ENCODE results near the gene SPAG8.
A peak's percentile ranks its signal among the peaks of the same experiment; 100 is the strongest.

SPAG8 gene, protein sequence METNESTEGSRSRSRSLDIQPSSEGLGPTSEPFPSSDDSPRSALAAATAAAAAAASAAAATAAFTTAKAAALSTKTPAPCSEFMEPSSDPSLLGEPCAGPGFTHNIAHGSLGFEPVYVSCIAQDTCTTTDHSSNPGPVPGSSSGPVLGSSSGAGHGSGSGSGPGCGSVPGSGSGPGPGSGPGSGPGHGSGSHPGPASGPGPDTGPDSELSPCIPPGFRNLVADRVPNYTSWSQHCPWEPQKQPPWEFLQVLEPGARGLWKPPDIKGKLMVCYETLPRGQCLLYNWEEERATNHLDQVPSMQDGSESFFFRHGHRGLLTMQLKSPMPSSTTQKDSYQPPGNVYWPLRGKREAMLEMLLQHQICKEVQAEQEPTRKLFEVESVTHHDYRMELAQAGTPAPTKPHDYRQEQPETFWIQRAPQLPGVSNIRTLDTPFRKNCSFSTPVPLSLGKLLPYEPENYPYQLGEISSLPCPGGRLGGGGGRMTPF
- 0.04 to 1.8 (median 0.67) reads per million in 17 experiments for total RNA-seq

DNA sequence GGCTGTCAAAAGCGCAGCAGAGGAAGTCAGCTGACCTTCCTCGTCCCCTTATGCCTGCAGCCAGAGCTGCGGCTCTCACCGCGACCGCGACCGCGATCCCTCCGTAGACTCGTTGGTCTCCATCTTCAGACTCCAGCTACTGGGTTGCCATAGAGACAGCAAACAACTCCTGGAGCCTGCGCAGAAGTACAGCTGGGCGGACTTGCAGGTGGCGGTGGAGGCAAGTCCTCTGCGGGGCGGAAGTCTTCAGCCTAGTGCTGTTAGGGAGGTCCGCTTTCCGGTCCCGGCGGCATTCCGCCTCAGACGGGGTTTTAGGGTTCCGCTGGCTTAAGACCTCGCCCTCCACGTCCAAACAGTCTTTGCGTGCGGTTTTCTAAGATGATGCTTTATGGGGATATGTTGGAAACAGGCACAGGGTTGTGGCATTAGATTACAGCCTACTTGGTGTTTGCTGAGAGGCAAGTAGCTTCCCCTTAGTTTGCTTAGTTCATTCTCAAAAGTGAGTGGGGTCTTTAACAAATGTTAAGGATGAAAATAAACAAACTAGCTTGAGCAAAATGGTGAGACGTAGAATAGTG, at the start of gene SPAG8:
TSS of gene SPAG8 (minus strand) at position 238 of the 578 bp plus-strand sequence. CDS start at position 123, 115 bp downstream.
- peak; percentile 90 to 97 (median 96) for DNase-seq

DNA sequence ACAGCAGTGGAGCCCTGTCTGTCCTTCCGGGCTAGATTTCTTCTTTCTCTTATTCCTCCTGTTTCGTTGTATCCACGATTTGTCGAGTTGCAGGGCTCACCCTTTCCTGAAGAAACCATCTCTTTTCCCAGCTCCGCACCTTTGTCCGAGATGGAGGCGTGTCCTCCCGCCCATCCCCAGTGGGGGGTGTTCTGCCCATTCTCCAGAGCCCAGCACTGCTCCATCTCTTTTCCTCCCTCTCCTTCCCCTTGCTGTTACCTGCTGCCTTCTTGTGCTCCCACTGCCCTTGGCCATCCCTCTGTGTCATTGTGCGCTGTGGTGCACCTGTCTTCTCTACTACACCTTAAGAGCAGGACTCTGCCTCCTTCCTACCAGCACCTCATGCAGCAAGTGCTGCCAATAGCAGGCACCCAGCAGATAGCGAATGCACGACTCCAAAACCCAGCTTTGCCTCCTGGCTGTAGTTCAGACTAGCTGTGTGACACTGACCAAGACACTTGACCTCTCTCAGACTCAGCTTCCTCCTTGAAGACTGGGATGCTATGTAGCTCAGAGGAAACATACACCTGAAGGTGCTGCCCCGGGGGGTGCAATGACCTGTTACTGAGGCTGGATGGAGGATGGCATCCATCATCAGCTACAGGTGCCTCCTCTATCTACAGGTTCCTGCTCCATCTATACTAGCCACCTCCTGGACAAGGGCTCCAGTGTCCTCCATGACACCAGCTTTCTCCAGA, 49.3 kb upstream of the SPAG8 start:
- DNase-seq, result no peak

DNA sequence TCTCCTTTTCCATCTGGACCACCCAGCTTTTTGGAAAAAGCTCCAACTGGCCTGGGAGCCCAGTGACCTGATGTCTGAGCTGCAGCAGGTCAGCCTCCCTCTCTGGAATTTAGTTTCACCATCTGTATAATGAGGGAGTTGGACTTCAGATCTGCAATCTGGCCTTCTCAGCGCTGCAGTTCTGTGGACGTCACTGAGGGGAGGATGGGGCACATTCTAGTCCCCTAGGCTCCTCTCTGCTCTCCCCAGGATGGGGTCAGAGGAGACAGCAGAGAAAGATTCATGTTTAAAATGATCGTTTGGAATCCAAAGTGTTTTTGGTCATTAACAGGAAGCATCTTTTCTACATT, 47.9 kb upstream of the SPAG8 start:
- DNase-seq, result peak in 1 of 4 experiments; percentile 2

DNA sequence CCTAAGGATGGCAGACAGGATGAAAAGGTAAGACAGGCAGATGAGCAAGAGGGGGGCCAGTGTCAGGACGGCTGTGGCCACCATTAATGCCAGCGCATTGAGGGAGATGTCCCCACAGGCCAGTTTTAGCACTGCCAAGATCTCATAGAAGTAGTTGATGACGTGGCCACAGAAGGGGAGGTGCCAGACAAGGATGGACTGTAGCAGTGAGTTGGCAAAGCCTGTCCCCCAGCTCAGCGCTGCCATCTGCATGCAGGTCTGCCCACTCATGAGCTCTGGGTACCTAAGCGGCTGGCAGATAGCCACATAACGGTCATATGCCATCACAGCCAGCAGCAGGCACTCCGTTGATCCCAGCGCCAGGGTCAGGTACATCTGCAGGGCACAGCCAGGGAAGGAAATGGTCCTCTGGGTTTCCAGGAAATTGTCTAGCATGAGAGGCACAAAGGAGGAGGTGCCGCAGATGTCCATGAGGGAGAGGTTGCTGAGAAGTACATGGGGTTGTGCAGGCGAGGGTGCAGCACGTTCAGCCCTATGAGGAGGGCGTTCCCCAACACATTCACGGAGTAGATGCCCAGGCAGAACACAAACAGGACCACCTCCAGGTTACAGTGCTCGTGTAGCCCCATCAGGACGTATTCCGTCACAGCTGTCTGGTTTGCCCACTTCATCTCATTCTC, 47.4 kb upstream of the SPAG8 start:
- DNase-seq, result peak in 2 of 4 experiments; percentile 15 to 16

DNA sequence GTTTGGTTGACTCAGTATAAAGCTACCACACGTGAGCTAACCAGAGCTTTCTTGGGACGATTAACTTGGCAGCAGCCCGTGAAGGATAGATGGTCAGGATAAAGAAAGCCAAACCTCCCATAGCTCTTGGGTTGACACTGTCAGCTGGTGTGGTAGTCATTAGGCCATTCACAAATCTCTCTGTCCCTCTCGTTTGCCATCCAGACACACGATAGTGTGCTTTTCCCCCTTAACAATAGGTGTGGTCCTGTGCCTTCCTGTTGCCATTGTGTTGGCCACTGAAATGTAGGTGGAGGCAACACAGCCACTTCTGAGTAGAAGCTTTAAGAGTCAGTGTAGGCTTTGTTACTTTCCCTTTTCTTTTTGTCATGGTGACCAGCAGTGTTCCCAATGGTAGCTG, 46.4 kb upstream of the SPAG8 start:
- DNase-seq, result peak in 1 of 4 experiments; percentile 1

DNA sequence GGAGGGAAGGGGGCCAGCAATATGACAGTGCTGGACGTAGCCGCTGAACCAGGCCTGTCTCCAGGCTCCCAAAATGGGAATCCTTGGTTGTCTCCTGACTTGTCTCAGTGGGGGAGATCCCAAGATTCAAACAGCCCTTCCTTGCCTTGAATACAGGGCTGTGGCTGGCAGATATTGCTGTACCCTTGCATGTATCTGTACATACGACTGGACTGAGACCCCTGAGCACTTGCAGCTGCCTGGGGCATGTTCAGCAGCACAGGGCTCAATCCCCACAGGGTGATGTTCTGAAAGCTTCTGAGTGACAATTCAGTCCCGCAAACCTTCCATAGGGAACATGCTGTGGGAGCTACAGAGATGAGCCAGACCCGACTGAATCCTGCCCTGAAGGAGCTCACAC, 44.8 kb upstream of the SPAG8 start:
- DNase-seq, result peak in 1 of 4 experiments; percentile 1

DNA sequence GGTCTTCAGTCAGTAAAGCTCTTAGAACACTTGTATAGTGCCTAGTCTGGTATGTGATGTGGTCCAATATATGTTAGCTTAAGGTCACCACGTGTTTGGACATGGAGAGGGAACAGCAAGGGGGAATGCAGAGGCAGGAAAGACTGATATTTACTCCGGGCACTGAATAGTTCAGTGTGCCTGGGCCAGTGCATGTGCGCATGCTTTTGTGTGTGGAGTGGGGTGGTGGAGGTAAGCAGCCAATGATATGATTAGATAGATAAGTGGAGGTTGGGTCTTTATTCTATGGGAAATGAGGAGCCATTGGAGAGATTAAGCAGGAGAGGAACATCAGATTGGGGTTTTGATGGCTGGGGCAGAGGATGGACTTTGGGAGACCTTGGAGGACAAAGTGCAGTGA, 44.1 kb upstream of the SPAG8 start:
- DNase-seq, result no peak

DNA sequence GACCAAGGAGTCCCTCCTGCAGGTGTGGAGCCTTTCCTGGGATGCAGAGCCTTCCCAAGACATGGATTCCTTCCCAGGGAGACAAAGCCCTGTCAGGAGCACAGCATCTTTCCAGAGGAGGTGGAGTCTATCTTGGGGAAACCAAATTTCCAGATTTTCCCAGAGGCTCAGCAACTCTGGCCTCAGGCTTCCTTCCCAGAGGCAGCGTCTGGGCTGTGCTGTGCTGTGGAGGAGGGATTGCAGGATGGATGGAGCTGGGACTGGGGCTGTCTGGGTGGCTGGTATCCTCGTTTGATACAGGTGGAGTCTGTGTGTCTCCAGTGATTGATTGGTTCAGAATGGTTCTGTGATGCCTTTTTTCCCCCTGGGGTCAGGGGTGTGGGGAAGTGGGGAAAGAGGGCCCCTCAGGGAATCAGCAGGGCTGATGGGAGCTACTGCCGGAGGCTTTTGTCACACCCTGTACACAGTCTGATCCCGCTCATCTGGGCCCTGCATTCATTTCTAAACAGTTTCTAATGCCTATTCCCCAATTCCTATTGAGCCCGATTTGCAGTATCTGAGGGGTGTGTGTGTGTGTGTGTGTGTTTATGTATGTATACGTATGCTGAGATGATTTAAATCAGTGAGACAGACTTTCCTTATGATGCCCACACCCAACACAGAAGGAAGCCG, 42.2 kb upstream of the SPAG8 start:
- no peak for DNase-seq

DNA sequence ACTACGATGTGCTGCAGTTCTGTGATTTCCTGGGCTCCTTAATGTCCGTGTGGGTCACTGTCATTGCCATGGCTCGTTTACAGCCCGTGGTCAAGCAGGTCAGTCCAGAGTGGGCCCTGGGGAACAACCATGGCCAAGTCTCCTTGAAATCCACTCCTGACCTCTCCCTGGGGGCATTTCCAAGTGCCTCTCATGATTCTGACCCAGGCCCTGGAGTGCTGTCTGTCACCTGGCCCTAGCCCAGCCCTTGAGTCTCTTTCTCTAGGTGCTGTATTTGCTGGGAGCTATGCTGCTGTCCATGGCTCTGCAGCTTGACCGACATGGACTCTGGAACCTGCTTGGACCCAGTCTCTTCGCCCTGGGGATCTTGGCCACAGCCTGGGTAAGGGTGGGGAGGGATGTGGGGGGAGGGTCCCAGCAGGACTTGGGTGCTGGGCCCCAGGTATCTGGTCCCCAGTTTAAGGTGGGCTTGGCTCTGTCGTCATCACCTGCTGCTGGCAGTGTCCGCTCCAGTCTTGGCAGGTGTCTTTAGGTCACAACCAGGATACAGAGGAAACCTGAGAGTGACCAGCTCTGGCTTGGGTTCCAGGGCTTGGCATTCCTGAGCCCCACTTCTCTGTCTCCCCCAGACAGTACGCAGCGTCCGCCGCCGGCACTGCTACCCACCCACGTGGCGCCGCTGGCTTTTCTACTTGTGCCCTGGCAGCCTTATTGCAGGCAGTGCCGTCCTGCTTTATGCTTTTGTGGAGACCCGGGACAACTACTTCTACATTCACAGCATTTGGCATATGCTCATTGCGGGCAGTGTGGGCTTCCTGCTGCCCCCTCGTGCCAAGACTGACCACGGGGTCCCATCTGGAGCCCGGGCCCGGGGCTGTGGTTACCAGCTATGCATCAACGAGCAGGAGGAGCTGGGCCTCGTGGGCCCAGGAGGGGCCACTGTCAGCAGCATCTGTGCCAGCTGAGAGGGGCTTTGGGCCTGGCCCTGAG, 41.1 kb upstream of the SPAG8 start:
- DNase-seq, result no peak

DNA sequence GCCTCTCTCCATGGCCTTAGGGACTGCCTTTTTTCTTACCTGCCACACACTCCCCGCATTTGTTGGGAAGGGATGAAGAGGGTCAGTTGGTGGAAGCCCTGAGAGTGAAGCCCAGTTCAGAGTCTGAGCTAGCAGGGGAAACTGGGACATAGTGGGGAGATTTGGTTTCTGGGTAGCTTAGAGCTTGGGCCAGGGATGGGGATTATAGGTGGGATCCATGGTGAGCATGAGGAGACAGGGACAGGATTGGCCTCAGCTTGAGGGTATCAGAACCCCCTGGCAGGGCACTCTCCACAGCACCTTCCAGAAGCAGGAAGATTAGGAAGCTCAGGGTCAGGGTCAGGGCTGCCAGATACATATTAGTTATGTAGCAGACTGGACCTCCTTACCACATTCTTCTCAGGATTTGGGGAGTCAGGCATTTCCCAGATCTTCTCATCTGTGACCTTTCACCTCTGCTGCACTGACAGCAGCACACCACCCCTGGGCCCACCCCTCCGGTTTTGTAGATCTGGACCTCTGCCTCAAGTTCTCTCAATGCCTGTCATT, 40.3 kb upstream of the SPAG8 start:
- DNase-seq, result no peak

DNA sequence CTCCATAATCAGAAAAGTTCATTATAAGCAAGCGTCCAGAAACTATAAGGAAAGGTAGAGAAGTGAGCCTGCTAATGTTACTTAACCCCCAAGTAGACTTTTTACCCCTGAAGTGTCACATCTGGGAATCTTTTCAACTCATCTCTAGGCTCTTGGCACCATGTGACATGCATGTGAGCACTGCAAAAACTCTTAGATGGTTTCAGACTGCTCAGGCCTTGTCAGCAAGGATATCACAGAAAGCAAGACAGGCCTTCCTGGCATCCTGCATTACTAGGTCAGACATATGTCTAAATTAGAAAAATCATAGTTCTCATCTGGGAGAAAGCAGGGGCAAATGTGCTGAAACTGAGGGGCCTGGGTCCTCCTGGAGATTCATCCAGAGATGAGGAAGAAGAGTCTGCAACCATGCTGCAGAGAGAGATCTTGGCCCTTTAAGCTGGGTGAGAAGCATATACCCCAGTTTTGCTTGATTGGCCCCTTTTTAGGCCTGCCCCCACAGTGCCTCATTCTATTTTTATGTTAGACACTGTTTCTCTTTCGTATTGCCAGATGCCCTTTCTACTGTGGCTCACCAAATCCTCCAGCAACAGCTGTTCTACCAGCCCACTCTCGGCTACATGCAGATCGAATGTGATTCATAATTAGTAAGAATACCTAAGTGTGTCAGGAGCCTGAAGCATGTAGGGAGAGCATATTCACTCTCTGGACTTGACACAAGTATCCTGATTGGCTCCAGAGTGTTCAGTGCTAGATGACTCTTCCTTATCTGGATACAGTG, 35.9 kb upstream of the SPAG8 start:
- no peak for DNase-seq

DNA sequence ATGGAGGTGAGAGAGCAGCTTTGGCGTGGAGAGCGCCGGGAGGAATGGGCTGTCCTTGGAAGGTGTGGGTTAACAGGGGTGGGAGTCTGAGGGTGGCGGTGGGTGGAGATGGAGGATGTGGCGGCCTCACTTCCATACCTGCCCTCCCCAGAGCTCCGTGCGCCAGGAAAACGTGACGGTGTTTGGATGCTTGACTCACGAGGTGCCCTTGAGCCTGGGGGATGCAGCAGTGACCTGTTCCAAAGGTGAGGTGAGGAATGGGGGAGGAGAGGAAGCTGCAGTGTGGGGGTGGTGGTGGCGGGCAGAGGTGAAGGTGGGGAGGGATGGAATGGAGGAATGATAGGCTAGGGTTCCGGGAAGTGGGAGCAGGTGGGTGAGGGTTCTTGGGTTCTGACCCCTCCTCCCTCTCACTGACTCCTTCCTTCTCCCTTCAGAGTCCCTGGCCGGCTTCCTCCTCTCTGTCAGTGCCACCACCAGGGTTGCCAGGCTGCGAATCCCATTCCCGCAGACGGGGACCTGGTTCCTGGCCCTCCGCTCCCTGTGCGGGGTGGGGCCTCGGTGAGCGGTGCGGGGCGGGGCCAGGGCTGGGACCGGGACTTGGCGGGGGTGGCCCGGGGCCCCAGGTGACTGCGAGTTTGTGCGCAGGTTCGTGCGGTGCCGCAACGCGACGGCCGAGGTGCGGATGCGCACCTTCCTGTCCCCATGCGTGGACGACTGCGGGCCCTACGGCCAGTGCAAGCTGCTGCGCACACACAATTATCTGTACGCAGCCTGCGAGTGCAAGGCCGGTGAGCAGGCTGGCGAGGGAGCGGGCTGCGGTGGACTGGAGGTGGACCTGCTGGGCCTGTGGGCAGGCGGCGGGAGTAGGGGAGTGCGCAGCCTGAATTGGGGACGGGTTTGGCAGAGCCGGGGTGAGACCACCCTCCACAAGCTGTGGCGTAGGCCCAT, 34.0 kb upstream of the SPAG8 start:
- peak in 2 of 4 experiments; percentile 31 to 35 for DNase-seq

DNA sequence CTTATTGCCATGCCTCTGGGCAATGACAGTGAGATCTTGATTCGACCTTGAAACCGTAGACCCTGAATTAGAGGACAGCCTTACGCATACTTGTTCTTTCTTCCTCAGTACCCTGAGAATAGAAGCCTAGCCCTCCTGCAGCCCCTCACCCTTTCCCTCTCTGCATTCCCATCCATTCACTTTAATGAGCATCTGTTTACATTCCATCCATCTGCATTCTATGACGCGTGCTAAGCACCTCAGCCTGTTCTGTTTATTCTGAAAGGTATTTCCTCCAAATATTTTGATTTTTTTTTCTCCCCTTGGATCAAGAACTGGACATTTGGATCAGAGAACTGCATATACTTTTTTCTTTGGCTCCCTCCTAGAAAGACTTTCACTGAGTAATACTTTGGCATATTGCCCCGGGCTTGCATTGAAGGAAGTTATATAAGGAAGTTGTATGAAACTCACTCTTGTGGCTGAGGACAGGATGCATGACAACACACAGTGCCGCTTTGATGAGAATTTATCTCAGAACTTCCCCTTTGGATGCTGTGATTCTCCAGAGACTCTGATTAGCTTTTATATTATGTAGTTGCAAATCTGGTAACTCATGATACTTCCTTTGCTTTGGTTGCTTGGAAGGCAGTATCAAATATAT, 32.7 kb upstream of the SPAG8 start:
- DNase-seq, result peak; percentile 82 to 98 (median 94)

DNA sequence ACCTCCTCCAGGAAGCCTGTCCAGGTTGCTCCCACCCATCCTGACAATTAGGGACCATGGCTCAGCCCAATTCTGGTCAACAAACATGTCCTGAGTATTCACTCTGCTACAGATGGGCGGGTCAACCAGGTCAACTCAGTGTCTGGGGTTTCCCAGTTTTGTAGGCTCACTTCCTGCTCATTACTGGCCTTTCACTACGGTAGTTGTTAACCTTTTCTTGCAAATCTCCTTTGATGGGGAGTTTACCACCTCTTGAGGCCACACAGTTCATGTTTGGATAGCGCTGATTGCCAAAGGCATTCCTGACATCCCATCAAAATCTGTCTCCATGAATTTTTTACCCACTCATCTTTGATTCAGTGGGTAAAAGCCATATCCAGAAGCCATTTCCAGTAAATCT, 30.7 kb upstream of the SPAG8 start:
- peak in 3 of 4 experiments; percentile 42 to 56 (median 51) for DNase-seq

DNA sequence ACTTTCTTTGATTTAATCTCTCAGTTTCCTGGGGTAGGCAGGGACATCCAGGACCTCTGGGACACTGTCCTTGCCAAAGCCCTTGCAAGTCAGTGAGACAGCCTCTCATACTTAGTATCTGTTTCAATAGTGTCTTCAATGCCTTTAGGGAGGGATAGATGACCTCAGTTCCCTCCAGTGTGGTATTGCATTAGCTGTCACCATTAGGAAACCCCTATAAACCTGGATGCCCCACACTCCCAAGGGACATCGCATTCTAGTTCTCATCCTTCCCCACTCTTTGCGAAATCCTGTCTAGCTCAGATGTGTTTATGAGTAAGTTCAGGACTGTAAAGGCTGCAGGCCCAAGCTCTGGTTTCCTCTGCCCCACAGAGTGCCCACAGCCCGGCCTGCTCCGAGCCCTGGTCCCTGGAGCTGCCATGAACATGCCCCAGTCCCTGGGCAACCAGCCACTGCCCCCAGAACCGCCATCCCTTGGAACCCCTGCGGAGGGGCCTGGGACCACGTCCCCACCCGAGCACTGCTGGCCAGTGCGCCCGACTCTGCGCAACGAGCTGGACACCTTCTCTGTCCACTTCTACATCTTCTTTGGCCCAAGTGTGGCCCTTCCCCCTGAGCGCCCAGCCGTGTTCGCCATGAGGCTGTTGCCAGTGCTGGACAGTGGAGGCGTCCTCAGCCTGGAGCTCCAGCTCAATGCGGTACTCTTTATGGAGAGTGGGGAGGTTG, 30.1 kb upstream of the SPAG8 start:
- DNase-seq, result no peak

DNA sequence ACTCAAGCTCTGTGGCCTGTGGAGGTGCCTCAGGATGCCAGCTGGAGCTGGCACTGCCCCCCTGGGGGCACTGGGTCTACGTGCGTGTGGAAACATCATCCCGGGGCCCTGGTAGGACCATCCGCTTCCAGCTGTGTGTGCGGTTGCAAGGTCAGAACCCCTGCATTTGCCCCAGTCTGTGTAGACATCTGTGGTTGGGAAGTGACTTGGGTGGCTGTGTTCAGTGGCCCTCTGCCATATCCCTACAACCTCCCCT, 29.5 kb upstream of the SPAG8 start:
- no peak for DNase-seq

DNA sequence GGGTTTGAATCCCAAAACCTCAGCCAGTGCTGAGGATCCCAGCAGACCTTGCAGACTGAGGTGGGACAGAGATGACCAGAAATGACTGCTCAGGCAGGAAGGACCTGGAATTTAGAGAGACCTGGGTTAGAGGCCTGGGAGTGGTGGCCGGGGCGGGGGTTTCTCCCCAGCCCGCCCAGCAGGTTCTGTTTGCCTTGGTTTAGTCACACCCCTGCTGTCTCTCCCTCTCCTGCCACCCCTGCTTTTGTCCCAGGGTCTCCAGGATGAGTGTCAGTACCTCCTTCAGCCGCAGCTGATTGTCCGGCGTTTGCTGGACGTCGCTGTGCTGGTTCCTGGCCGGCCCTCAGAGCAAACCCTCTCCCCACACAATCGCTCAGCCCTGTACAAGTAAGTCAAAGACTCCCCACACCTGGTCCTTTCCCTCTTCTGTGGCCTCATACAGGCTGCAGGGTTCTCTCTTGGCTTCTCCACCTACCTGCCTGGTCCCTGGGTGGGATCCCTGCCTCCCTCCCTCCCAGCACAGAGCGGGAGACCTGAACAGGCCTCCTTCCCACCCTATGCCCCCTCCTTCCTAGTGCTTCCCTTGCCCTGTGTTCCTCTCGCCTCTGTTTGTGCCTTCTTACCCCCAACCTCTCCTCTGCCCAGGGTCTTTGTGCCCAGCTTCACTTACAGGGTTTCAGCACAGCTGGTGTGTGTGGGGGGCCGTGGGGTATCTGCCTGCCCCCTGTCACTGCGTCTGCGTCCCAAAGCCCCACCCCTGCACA, 29.0 kb upstream of the SPAG8 start:
- no peak for DNase-seq
